K562 (cell line): ENCODE results near the gene ING2.

Experiments
- ARNT ChIP-seq, 2 experiments: fragments of 450-650 bp; IDR thresholded peaks; 2 replicates each; pipeline ENCODE4 v1.6.1; 2016; ENCODE audit warnings: mild to moderate bottlenecking in 1 of 2
- ATF7 ChIP-seq: fragments of 450-650 bp; IDR thresholded peaks from 2 replicates; pipeline ENCODE4 v1.7.1; 2014; ENCODE audit warnings: mild to moderate bottlenecking, moderate library complexity
- EP400 ChIP-seq: fragments of 450-650 bp; IDR thresholded peaks from 2 replicates; pipeline ENCODE4 v1.6.1; 2017; ENCODE audit warnings: antibody characterized with exemption, mild to moderate bottlenecking, moderate library complexity
- EZH2 ChIP-seq: IDR thresholded peaks from 2 replicates; pipeline ENCODE4 v1.6.1; 2012; ENCODE audit warnings: low read depth, mild to moderate bottlenecking, inconsistent platforms, low read length, borderline replicate concordance
- JUNB ChIP-seq: fragments of 450-650 bp; formaldehyde crosslinking; conservative IDR thresholded peaks from 2 replicates; pipeline ENCODE4 v1.4.0; 2020; ENCODE audit warnings: mild to moderate bottlenecking
- RBM17 ChIP-seq: fragments of 200-400 bp; formaldehyde crosslinking; IDR thresholded peaks from 2 replicates; pipeline ENCODE4 v1.6.1; 2017; ENCODE audit warnings: low read depth, mild to moderate bottlenecking, low read length, borderline replicate concordance
- TARDBP ChIP-seq: fragments of 450-650 bp; IDR thresholded peaks from 2 replicates; pipeline ENCODE4 v1.6.1; 2016
- ZNF224 ChIP-seq: sonication (generic); formaldehyde crosslinking; IDR thresholded peaks from 2 replicates; pipeline ENCODE4 v1.8.0; 2022; ENCODE audit warnings: mild to moderate bottlenecking, missing genetic modification reagents
- TF ChIP-seq, protein P1 (sequence below): sonication (generic); formaldehyde crosslinking; IDR thresholded peaks from 2 replicates; pipeline ENCODE4 v1.8.1; 2023; ENCODE audit warnings: mild to moderate bottlenecking, missing genetic modification reagents
- TF ChIP-seq, protein P2 (sequence below), 3 experiments: IDR thresholded peaks in 2 of 3; conservative IDR thresholded peaks in 1 of 3; 2 replicates each; pipeline ENCODE4 v1.5.1; 2011 to 2012; ENCODE audit warnings: low read length in 3 of 3, mild to moderate bottlenecking in 3 of 3, control low read depth in 2 of 3, improper control_type of control experiment in 1 of 3, inconsistent platforms in 1 of 3, low read depth in 1 of 3, mixed read lengths in 1 of 3, moderate library complexity in 1 of 3; ENCODE audit not compliant: insufficient read depth in 2 of 3

- TF ChIP-seq, protein P1, sequence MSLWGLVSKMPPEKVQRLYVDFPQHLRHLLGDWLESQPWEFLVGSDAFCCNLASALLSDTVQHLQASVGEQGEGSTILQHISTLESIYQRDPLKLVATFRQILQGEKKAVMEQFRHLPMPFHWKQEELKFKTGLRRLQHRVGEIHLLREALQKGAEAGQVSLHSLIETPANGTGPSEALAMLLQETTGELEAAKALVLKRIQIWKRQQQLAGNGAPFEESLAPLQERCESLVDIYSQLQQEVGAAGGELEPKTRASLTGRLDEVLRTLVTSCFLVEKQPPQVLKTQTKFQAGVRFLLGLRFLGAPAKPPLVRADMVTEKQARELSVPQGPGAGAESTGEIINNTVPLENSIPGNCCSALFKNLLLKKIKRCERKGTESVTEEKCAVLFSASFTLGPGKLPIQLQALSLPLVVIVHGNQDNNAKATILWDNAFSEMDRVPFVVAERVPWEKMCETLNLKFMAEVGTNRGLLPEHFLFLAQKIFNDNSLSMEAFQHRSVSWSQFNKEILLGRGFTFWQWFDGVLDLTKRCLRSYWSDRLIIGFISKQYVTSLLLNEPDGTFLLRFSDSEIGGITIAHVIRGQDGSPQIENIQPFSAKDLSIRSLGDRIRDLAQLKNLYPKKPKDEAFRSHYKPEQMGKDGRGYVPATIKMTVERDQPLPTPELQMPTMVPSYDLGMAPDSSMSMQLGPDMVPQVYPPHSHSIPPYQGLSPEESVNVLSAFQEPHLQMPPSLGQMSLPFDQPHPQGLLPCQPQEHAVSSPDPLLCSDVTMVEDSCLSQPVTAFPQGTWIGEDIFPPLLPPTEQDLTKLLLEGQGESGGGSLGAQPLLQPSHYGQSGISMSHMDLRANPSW (CRISPR knock-in tag) = no peak
- TF ChIP-seq ATF7 (no peak), RBM17 (no peak), ARNT (IDR thresholded peaks at IDR 0.05) (no peak), EZH2 (no peak), ZNF224 (CRISPR knock-in tag) (no peak), JUNB (no peak), TARDBP (no peak), EP400 (no peak)
- TF ChIP-seq, protein P2, sequence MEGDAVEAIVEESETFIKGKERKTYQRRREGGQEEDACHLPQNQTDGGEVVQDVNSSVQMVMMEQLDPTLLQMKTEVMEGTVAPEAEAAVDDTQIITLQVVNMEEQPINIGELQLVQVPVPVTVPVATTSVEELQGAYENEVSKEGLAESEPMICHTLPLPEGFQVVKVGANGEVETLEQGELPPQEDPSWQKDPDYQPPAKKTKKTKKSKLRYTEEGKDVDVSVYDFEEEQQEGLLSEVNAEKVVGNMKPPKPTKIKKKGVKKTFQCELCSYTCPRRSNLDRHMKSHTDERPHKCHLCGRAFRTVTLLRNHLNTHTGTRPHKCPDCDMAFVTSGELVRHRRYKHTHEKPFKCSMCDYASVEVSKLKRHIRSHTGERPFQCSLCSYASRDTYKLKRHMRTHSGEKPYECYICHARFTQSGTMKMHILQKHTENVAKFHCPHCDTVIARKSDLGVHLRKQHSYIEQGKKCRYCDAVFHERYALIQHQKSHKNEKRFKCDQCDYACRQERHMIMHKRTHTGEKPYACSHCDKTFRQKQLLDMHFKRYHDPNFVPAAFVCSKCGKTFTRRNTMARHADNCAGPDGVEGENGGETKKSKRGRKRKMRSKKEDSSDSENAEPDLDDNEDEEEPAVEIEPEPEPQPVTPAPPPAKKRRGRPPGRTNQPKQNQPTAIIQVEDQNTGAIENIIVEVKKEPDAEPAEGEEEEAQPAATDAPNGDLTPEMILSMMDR (IDR thresholded peaks at IDR 0.05 in 2 of 3, conservative IDR thresholded peaks at IDR 0.05 in 1 of 3; ENCODE audit: insufficient read depth in 2 of 3, low read depth in 1 of 3, low read length in 3 of 3) = no peak
Measured at GRCh38 chr4:183499389-183499788, 5.5 kb upstream of the ING2 start.
